ENCODE results near the gene SEC61A2. TPM values are rescaled to one million over a fixed set of nuclear protein-coding genes. Genes with fewer than 3 reads are reported as not detected.

SEC61A2 gene
- 10 to 100 TPM in 8 of 10 donors, 1 to 10 TPM in 2; 5.8 to 17.8 (median 11.1) TPM for total RNA-seq
- 1 to 10 TPM; 5.9 to 6.2 TPM for polyA plus RNA-seq
- long read RNA-seq, donor 1, partial matches to known transcripts: 1 of 7 reads
- long read RNA-seq, donor 1, other reads (novel, unspliced or antisense): 2 of 7 reads
- long read RNA-seq, donor 2, transcript SEC61A2-201 (12 exons, 1,893 nt): major isoform, 11 of 14 reads
- long read RNA-seq, donor 2, partial matches to known transcripts: 0 of 14 reads
- long read RNA-seq, donor 2, other reads (novel, unspliced or antisense): 3 of 14 reads
- long read RNA-seq, donor 3, transcript SEC61A2-201 (12 exons, 1,893 nt): major isoform, 24 of 24 reads
- long read RNA-seq, donor 3, partial matches to known transcripts: 0 of 24 reads
- long read RNA-seq, donor 3, other reads (novel, unspliced or antisense): 0 of 24 reads

- intact Hi-C loops (cut with DNase I): loop anchor here in 1 of 10 donors (2.0 kb wide), 1 partner anchor 61 kb away; the partner anchor contains the start of gene DHTKD1
- ATAC-seq (peak; percentile 97 to 100 (median 98)), DNase-seq (peak; percentile 94 to 98)
- no peaks in the 10 kb centered on the region for H3K9me3 ChIP-seq
- H3K4me1 ChIP-seq: peaks cover 0 to 14% (median 7%) of the 10 kb centered on the region in 9 donors
- no peaks in the 10 kb centered on the region for H3K27me3 ChIP-seq
- 0 to 1% methylated on average over 73 to 108 of the region's 108 CpGs for WGBS, 2 donors
- TF ChIP-seq, protein P1, sequence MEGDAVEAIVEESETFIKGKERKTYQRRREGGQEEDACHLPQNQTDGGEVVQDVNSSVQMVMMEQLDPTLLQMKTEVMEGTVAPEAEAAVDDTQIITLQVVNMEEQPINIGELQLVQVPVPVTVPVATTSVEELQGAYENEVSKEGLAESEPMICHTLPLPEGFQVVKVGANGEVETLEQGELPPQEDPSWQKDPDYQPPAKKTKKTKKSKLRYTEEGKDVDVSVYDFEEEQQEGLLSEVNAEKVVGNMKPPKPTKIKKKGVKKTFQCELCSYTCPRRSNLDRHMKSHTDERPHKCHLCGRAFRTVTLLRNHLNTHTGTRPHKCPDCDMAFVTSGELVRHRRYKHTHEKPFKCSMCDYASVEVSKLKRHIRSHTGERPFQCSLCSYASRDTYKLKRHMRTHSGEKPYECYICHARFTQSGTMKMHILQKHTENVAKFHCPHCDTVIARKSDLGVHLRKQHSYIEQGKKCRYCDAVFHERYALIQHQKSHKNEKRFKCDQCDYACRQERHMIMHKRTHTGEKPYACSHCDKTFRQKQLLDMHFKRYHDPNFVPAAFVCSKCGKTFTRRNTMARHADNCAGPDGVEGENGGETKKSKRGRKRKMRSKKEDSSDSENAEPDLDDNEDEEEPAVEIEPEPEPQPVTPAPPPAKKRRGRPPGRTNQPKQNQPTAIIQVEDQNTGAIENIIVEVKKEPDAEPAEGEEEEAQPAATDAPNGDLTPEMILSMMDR (IDR thresholded peaks at IDR 0.05): no peak
- peak within 1 kb of the TSS; percentile 65 to 99 (median 94) for H3K4me3 ChIP-seq
- peak within 1 kb of the TSS; percentile 37 to 96 (median 88) for H3K27ac ChIP-seq
- peaks cover 0 to 22% (median 0%) of the 10 kb centered on the region in 9 donors for H3K36me3 ChIP-seq
These were observed at the start of gene SEC61A2 for GRCh38 chr10:12129222-12130111. SEC61A2 (plus strand) TSS chr10:12129677; CDS start chr10:12129788, 111 bp downstream.

DNA sequence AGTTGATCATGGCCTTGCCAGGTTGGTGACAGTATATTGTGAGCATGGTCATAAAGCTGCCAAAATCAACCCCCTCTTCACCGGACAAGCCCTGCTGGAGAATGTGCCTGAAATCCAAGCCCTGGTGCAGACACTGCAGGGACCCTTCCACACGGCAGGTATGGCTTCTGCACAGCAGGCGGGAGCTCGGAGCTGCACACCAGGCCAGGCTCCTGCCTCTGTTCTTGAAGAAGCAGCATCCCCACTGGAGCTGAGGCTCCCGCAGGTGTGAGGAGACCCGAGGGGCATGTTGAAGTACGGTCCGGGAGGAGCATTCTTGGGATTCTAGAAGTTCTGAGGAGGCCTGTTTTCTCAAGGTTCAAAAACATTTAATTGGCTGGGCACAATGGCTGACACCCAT is 48.0 kb upstream of the SEC61A2 start:
- peaks cover 0 to 66% (median 14%) of the 10 kb centered on the region in 9 donors for H3K36me3 ChIP-seq

GRCh38 chr10:12081879-12082557 is 47.5 kb upstream of the SEC61A2 start:
- H3K27me3 ChIP-seq: no peaks in the 10 kb centered on the region
- H3K4me1 ChIP-seq: no peaks in the 10 kb centered on the region
- no peak overlapping the region for H3K4me3 ChIP-seq
- ATAC-seq: no peak
- H3K9me3 ChIP-seq: no peaks in the 10 kb centered on the region
- intact Hi-C loops (cut with DNase I): no loop called here
- DNase-seq: no peak
- TF ChIP-seq, protein P1 (IDR thresholded peaks at IDR 0.05): no peak
- H3K27ac ChIP-seq: no peak overlapping the region
- H3K36me3 ChIP-seq: peaks cover 0 to 71% (median 20%) of the 10 kb centered on the region in 9 donors
- WGBS, 2 donors: 91 to 96% methylated on average over 6 of the region's 6 CpGs

More for the DNA sequence above, 48.0 kb upstream of the SEC61A2 start:
- no peak overlapping the region for H3K4me3 ChIP-seq
- intact Hi-C loops (cut with DNase I): no loop called here
- TF ChIP-seq, protein P1 (IDR thresholded peaks at IDR 0.05): no peak
- H3K4me1 ChIP-seq: no peaks in the 10 kb centered on the region
- DNase-seq (no peak), ATAC-seq (no peak)
- no peaks in the 10 kb centered on the region for H3K9me3 ChIP-seq
- 88 to 95% methylated on average over 8 of the region's 8 CpGs for WGBS, 2 donors
- no peak overlapping the region for H3K27ac ChIP-seq
- H3K27me3 ChIP-seq: no peaks in the 10 kb centered on the region

DNA sequence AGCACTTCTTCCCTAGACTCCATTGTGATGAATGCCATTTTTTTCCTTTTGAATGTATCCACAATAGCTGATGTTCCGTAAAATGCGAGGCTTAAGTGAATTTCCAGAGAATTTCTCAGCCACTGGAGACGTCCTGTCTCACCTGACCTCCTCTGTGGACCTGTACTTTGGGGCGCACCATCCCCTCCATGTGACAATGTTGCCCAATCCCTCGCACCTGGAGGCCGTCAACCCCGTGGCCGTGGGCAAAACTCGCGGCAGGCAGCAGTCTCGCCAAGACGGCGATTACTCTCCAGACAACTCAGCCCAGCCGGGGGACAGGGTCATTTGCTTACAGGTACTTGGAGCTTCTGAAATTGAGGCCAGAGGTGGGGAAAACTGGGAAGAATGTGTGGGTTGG is 40.6 kb upstream of the SEC61A2 start:
- H3K4me1 ChIP-seq: no peaks in the 10 kb centered on the region
- no peak for ATAC-seq
- 96% methylated on average over 14 of the region's 14 CpGs for WGBS, 2 donors

More for the DNA sequence above, 40.6 kb upstream of the SEC61A2 start:
- TF ChIP-seq, protein P1 (IDR thresholded peaks at IDR 0.05): no peak
- no peak overlapping the region for H3K27ac ChIP-seq
- H3K4me3 ChIP-seq: no peak overlapping the region
- no peak for DNase-seq
- intact Hi-C loops (cut with DNase I): no loop called here
- H3K27me3 ChIP-seq: no peaks in the 10 kb centered on the region
- no peaks in the 10 kb centered on the region for H3K9me3 ChIP-seq
- peaks cover 0 to 97% (median 47%) of the 10 kb centered on the region in 9 donors for H3K36me3 ChIP-seq

Data from heart right ventricle (tissue), 16 donors.